Measurements from ENCODE around the gene AHNAK2. TPM values are rescaled to one million over a fixed set of nuclear protein-coding genes. Genes with fewer than 3 reads are reported as not detected.
A peak's percentile ranks its signal among the peaks of the same experiment; 100 is the strongest.
"Not testable (repeated sequence)": the region's sequence is repeated elsewhere in the genome, so short reads cannot be mapped to it uniquely, and the experiment has no call there.

The AHNAK2 gene
- total RNA-seq, 1 donor from 2014 or later: 15.7 TPM

DNA sequence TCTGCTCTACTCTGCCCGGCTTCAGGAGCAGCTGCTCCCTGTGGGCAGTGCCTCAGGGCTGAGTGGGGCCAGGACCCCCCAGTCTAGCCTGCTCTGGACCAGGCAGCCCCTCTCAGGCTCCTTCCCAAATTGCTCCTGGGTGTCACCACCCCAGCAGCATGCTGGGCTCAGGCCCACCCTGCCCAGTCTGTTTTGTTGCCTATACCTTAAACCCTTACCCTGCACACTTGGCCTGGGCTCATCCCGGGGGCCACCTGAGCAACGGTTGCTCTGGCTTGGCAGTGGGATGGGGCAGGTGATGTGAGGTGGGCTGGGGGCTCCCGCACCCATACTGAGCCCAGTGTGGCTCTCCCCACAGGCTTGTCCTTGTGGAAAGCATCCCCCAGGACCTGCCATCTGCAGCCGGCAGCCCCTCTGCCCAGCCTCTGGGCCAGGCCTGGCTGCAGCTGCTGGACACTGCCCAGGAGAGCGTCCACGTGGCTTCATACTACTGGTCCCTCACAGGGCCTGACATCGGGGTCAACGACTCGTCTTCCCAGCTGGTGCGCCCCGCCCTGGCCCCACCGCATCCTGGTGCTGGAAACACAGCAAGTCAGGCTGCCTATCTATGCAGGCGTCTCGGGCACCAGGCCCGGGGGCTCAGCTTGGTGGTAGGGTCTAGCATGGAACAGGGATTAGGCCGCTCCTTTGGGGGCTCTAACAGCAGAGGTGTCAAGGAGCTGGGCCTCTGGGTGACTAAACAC lies 49.6 kb downstream of the AHNAK2 start:
- DNase-seq (ENCODE audit: low spot score): peak; percentile 88

DNA sequence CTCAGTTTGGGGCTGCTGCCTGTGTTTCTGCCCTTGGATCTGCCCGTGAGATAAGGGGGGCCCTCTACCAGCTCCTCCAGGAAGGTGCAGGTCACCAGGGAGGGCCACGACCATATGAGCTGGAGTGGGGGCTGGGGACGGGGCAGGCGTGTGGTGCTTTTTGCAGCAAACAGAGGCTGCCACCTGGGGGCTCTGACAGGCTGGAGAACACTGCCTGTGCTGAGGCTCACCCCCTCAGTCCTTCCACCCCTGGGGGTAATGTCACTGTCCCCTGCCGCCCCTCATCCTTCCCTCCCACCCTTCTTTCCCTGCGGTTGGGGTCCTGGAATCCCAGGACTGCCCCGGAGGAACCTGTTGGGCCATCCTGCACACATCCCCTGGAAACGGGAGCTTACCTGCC lies 50.3 kb downstream of the AHNAK2 start:
- peak; percentile 67 for DNase-seq (ENCODE audit: low spot score)

DNA sequence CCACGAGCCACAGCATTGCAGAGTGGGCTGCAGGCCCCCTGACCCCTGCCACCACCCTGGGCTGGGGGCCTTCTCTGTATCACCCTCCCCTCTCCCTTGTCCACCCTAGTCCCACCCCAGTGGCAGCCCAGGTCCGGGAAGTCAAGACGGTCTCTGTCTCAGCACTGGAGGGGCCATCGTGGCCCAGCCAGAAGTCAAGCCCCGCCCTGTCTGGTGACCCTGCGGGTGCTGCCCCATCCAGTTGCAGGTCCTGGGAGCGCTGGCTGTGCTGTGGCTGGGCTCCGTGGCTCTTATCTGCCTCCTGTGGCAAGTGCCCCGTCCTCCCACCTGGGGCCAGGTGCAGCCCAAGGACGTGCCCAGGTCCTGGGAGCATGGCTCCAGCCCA lies 50.8 kb downstream of the AHNAK2 start:
- peak; percentile 83 for DNase-seq (ENCODE audit: low spot score)

DNA sequence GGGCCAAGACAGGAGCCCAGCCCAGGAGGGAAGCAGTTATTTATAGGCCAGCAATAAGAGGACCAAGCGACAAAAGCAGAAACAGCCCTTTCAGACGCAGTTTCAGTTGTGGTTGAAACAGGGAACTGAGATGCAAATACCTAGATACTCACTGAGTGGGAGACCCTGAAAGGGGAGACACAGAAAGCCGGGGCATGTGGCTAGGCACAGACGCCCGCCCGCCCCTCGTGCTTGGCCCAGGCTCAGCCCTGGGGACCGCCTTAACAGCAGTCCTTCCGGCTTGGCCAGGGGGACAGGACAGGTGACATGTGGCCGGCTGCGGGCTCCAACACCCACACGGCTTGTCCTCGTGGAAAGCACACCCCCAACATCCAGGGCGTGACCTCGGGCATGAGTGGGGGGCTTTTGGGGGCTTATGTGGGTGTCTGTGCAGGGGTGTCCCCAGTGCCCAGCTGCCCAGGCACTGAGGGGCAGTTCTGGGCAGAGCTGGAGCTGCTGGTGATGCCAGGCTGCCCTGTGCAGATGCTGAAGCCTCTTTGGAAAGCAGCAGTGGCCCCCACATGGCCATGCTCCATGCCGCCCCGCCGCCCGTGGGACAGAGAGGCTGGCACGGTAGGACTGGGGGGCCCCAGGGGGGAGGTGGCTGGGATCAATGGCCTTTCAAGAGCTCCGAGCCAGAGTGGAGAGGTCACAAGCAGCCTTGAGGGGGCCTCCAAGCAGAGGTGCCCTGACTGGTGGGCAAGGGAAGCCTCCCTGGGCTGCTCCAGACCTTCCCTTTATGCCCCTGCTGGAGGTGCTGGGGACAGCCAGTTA lies 51.3 kb downstream of the AHNAK2 start:
- DNase-seq (ENCODE audit: low spot score): peak; percentile 83

DNA sequence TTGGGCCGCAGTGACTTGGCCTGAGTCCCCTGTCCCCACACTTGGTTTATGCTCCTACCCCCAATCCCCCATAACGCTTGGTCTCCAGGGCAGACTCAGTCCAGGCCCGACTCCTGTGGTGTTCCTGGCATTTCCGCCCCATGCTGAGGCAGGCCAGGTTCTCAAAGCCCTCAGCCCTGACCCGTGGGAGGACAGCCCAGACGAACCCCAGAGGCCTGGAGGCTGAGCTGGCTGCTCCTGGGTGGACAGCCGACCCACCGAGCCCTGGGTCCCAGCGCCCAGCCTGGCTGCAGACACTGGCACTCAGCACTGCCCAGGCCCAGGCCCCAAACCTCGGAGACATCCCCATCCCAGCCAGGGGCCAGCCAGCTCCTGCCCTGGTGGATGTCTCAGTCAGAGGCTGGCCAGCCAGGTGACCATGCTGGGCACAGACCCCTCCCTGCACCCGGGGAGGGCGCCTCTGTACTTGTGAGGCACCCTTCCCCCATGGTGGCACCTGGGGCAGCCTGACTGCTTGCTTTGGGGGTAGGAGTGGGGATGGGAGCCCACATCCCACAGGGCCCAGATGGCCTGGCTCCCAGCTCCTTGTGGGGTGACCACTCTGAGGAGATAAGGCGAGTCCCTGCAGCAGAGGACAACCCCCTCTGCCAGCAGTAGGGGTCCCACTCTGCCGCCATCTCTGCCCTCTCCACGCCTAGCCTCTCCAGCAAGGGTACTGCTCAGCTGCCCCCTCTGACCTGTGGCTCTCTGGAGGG lies 52.1 kb downstream of the AHNAK2 start:
- peak; percentile 87 for DNase-seq (ENCODE audit: low spot score)

DNA sequence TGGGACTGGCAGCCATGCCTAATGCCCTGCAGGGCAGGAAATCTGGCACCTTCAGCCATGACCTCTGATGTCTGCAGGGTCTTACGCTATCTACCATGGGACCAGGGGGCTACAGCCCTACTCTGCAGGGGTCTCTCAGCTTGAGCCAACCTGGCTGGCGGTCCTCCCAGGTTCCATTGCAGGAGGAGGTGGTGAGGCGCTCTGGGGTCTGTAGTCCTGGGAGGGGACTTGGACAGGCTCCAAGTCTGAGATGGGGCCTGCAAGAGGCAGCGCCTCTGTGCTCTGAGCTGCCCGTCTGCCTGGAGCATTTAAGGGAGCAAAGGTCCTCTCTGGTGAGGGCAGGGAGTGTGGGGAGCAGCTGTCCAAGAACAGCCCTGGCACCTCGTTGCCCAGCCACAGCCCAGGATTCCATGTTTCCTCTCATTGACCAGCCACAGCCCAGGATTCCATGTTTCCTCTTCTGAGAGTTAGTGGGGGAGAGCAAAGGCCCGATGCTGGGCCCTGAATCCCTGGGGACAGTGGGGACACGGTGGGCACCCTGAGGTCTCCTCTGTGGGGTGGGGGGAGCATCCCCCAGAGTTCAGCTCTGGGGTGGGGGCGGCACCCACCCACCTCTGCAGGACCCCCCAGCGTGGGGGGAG lies 52.8 kb downstream of the AHNAK2 start:
- peak; percentile 87 for DNase-seq (ENCODE audit: low spot score)

DNA sequence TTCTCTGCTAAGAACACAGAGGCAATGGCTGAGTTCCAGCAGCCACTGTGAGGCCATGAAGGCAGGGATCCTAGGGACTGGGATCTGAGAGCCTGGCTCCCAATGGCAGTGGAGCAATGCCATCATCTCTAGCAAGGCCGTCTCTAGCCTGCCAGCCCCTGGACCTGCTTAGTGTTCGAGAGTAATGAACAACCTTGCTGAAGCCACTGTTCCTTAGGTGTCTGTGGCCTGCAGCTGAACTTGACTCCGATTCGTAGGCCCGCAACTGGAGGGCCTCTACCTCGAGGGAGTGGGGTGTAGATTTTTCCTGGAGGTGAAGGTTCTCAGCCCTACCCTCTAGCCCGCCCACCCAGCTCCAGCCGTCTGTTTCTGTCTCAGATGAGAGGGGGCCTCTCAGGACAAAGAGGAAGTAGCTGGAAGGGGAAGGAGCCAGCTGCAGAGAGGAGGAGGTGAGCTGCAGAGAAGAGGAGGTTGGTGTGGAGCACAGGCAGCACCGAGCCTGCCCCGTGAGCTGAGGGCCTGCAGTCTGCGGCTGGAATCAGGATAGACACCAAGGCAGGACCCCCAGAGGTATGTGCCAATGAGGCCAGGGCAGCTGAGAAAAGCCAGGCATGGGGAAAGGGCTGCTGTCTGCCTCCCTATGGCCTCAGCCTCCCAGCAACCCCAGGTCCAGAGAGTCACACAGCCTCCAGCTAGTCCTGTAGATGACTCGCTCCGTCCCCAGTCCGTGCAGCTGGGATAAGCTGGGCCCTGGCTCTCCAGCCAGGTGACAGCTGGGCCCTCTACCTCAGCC lies 53.6 kb downstream of the AHNAK2 start, which contains the start of gene PLD4:
TSS of gene PLD4 (plus strand) at position 459 of the 793 bp plus-strand sequence. CDS start 2,262 bp downstream, outside the sequence.
- DNase-seq (ENCODE audit: low spot score): peak; percentile 82

DNA sequence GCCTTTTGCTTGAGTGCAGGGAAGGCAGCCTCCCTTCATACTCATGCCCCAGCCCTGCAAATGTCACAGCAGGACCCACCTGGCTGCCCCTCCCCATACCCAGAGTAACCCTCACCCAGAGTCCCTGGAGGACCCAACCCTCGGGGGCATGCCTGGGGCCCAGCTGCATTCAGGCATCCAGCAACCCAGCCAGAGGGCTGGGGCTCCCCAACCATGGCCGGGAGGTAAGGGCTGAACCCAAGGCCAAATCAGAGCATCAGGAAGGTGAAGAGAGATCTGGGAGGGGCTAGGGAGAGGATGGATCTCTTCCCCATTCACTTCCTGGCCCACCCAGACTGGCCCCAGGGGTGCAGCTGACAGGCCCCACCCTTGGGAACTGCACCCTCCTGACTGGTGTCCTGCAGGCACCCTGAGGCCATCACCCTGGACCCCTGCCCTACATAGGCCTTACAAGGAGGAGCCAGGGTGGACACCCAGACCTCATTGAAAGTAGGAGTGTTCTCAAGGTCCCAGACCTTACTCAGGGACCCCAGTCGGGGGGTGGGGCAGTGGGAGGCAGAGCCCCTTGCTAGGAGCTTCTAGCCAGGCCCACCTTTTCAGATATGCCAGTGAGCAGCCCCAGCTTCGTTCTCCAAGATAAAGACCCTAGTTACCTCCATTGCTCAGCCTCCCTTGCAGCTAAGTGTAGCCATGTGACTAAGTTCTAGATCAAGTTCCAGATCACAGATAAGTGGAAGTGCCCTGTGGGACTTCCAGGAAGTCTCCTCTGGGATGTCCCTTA lies 54.3 kb downstream of the AHNAK2 start:
- DNase-seq (ENCODE audit: low spot score): peak; percentile 78

DNA sequence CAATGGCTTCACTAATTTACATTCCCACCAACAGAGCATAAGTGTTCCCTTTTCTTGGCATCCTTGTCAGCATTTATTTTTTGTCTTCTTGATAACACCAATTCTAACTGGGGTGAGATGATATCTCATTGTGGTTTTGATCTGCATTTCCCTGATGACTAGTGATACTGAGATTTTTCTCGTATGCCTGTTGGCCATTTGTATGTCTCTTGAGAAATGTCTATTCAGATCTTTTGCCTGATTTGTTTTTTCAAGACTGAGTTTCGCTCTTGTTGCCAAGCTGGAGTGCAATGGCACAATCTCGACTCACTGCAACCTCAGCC lies 58.2 kb downstream of the AHNAK2 start:
- DNase-seq (ENCODE audit: low spot score): no peak

DNA sequence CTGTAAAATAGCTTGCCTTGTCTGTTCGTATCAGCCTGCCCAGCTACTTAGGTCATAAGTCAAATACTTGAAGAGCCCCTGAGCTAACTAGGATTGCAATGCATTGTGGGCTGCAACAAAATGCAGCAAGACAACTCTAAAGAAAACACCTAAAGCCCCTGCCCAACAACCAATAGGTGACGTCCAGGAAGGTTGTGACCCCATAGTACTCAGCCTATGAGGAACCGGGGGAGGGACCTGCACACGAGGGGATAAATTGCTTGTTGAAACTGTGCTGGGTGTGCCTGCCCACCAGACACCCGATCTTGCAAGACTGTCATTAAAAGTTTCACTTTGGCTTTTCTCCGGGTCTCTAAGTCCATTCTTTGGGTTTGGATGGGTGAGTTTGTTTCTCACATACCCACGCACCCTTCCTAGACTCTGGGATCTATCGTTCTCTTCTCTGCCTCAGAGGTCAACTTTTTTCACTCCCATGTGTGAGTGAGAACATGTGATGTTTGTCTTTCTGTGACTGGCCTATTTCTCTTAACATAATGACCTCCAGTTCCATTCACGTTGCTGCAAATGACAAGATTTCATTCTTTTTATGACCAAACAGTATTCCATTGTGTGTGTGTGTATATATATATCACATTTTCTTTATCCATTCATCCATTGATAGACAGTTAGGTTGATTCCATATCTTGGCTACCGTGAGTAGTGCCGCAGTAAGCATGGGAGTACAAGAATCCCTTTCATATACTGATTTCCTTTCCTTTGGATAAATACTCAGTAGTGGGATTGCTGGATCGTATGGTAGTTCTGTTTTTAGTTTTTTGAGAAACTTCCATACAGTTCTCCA lies 58.8 kb downstream of the AHNAK2 start:
- DNase-seq (ENCODE audit: low spot score): peak; percentile 73

DNA sequence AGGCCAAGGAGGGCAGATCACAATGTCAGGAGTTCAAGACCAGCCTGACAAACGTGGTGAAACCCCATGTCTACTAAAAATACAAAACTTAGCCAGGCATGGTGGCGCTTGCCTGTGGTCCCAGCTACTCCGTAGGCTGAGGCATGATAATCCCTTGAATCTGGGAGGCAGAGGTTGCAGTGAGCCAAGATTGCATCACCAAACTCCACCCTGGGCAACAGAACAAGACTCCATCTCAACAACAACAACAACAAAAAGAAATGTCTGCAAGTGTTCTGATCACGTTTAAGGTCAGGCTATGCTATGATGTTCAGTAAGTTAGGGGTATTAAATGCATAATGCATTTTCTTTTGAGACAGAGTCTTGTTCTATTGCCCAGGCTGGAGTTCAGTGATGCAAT lies 60.2 kb downstream of the AHNAK2 start:
- DNase-seq (ENCODE audit: low spot score): peak; percentile 41

DNA sequence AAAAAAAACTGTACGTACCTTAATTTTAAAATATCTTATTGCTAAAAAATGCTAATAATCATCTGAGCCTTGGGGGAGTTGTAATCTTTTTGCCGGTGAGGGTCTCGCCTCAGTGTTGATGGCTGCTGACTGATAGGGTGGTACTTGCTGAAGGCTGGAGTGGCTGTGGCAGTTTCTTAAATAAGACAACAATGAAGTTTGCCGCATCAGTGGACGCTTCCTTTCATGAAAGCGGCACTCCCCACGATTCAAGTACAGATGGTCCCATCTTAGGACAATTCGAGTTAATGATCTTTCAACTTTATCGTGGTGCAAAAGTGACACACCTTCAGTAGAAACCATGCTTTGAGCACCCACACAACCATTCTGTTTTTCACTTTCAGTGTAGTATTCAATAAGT lies 61.1 kb downstream of the AHNAK2 start:
- peak; percentile 24 for DNase-seq (ENCODE audit: low spot score)

DNA sequence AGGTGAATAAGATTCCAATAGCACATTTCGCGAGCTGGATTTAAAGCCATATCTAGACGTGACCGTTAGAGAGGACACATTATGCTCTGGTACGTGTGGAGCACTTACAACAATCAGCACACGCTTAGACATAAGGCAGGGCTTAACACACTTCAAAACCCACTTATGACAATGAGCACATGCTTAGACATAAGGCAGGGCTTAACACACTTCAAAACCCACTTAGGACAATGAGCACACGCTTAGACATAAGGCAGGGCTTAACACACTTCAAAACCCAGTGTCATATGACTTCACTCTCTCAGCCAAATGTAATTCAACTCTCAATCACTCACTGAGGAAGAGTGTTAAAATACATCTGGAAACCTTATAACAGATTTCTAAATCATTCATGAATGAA lies 64.7 kb downstream of the AHNAK2 start:
- DNase-seq (ENCODE audit: low spot score): no peak

DNA sequence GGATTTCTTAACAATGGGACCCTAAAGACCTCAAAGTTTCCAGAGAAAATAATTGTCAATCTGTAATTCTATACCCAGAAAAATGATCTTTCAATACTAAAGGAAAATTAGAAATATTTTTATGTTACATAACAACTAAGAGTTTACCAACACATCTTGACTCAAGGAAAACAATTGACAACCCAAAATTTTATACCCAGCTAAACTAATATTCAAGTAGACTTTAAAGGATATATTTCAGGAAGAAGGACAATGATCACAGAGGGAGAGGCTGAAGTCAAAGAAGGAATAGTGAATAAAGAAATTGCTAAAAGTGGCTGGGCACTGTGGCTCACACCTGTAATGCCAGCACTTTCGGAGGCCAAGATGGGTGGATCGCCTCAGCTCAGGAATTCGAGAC lies 66.1 kb downstream of the AHNAK2 start:
- no peak for DNase-seq (ENCODE audit: low spot score)

DNA sequence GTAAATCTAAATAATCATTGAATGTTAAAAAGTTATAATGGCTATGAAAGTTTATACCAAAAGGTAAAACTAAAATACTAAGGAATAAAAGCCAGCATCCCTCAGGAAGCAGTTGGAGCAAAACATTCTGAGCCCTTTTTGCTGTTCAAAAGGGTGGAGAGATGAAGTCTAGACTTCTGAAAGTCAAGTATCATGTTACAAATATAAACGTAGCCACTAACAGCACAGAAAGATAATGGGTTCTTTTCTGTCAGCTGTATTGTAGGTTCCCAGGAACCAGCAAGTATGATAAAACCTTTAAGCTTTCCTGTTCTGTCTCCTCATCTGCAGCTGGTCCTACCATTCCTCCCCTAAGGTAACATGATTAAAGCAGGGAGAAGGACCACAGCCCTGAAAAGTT lies 69.9 kb downstream of the AHNAK2 start:
- no peak for DNase-seq (ENCODE audit: low spot score)

DNA sequence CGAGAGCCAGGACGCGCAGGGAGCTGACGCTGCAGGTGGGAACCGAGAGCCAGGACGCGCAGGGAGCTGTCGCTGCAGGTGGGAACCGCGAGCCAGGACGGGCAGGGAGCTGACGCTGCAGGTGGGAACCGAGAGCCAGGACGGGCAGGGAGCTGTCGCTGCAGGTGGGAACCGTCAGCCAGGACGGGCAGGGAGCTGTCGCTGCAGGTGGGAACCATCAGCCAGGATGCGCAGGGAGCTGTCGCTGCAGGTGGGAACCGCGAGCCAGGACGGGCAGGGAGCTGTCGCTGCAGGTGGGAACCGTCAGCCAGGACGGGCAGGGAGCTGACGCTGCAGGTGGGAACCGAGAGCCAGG lies 72.6 kb downstream of the AHNAK2 start:
- not testable (repeated sequence) for DNase-seq (ENCODE audit: low spot score)

DNA sequence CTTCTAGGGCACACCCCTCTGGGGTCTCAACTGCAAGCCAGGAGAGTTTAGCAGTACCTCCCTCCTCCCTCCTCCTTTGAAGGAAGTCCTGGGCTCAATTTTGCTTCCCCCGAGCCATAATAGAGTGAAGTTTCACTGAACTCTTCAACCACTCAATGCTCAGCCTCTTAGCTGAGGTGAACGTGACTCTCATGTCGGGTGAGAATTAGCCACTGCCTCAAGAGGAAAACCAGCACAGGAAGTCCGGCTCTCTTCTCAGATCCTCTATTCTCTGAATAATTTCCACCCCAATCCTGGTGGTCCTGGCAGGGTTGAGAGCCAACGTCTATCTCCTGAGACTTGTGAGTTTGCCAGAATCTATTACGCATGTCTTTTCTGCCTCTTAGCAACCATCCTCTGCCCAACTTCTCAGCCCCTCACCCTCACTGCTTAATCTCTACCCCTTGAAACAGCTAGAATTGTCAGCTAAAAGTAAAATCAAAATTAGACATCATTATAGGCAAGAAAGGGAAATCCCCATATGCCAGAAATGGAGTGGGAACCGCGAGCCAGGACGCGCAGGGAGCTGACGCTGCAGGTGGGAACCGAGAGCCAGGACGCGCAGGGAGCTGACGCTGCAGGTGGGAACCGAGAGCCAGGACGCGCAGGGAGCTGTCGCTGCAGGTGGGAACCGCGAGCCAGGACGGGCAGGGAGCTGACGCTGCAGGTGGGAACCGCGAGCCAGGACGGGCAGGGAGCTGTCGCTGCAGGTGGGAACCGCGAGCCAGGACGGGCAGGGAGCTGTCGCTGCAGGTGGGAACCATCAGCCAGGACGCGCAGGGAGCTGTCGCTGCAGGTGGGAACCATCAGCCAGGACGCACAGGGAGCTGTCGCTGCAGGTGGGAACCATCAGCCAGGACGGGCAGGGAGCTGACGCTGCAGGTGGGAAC lies 73.3 kb downstream of the AHNAK2 start:
- DNase-seq (ENCODE audit: low spot score): not testable (repeated sequence)

DNA sequence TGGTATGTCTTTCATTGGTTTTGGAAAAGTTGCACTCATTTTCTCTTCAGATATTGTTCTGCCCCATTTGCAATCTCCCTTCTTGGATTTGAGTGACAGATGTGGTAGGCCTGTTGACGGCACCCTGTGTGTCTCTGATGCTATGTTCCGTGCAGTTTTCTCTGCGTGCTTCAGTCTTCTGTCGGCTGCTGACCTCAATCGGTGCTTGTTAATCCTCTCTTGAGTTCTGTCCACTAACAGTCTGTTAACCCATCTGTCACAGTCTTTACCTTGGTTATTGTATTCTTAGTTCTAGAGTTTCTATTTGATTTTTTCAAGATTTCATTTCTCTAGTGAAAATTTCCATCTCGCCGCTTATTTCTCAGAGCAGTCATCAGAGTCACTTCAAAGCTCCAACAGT lies 74.2 kb downstream of the AHNAK2 start:
- no peak for DNase-seq (ENCODE audit: low spot score)
